ENCODE results near the gene CDKN2A.

CDKN2A gene

GRCh38 chr9:21982391-21982790 lies 11.8 kb downstream of the CDKN2A start:
- peaks cover 100% of the 10 kb centered on the region for H3K27me3 Mint-ChIP-seq (ENCODE audit: low read depth, poor library complexity)
- H3K4me1 Mint-ChIP-seq: no peaks in the 10 kb centered on the region
- no peak overlapping the region for H3K27ac Mint-ChIP-seq
- H3K9me3 Mint-ChIP-seq: no peaks in the 10 kb centered on the region
- no peak for TF ChIP-seq CTCF (IDR thresholded peaks at IDR 0.05)
- no peak for DNase-seq
- H3K4me3 Mint-ChIP-seq: no peak overlapping the region
- H3K36me3 Mint-ChIP-seq (ENCODE audit: low read depth): no peaks in the 10 kb centered on the region

- no peak overlapping the region for H3K4me3 Mint-ChIP-seq
- H3K4me1 Mint-ChIP-seq: peaks cover 14% of the 10 kb centered on the region
- TF ChIP-seq CTCF (IDR thresholded peaks at IDR 0.05): no peak
- DNase-seq: no peak
- H3K27ac Mint-ChIP-seq: no peak overlapping the region
- no peaks in the 10 kb centered on the region for H3K36me3 Mint-ChIP-seq (ENCODE audit: low read depth)
- peaks cover 100% of the 10 kb centered on the region for H3K27me3 Mint-ChIP-seq (ENCODE audit: low read depth, poor library complexity)
- no peaks in the 10 kb centered on the region for H3K9me3 Mint-ChIP-seq
Measured at GRCh38 chr9:21976334-21976875, 17.8 kb downstream of the CDKN2A start.

- peak; percentile 75 for DNase-seq
- no peak overlapping the region for H3K27ac Mint-ChIP-seq
- no peaks in the 10 kb centered on the region for H3K36me3 Mint-ChIP-seq (ENCODE audit: low read depth)
- peaks cover 19% of the 10 kb centered on the region for H3K4me1 Mint-ChIP-seq
- H3K27me3 Mint-ChIP-seq (ENCODE audit: low read depth, poor library complexity): peaks cover 100% of the 10 kb centered on the region
- TF ChIP-seq CTCF (IDR thresholded peaks at IDR 0.05): no peak
- H3K9me3 Mint-ChIP-seq: no peaks in the 10 kb centered on the region
- H3K4me3 Mint-ChIP-seq: peak overlapping the region; percentile 77
Measured at GRCh38 chr9:21974722-21975409, 19.3 kb downstream of the CDKN2A start.

GRCh38 chr9:21974343-21974721 lies 19.9 kb downstream of the CDKN2A start:
- no peak for TF ChIP-seq CTCF (IDR thresholded peaks at IDR 0.05)
- DNase-seq: no peak
- Mint-ChIP-seq H3K4me3 (peak overlapping the region; percentile 77), H3K36me3 (ENCODE audit: low read depth) (no peaks in the 10 kb centered on the region), H3K27ac (no peak overlapping the region), H3K9me3 (no peaks in the 10 kb centered on the region), H3K4me1 (peaks cover 19% of the 10 kb centered on the region), H3K27me3 (ENCODE audit: low read depth, poor library complexity) (peaks cover 100% of the 10 kb centered on the region)

- no peak overlapping the region for H3K4me3 Mint-ChIP-seq
- H3K36me3 Mint-ChIP-seq (ENCODE audit: low read depth): no peaks in the 10 kb centered on the region
- DNase-seq: no peak
- no peaks in the 10 kb centered on the region for H3K9me3 Mint-ChIP-seq
- H3K27me3 Mint-ChIP-seq (ENCODE audit: low read depth, poor library complexity): peaks cover 100% of the 10 kb centered on the region
- TF ChIP-seq CTCF (IDR thresholded peaks at IDR 0.05): no peak
- no peak overlapping the region for H3K27ac Mint-ChIP-seq
- H3K4me1 Mint-ChIP-seq: peaks cover 26% of the 10 kb centered on the region
Measured at GRCh38 chr9:21972361-21972760, 21.8 kb downstream of the CDKN2A start.
